ENCODE data around the gene COL4A3. TPM values are rescaled to one million over a fixed set of nuclear protein-coding genes. Genes with fewer than 3 reads are reported as not detected.

The COL4A3 gene
- total RNA-seq, 2 donors from 2014 or later, result 0.30 to 0.42 TPM

GRCh38 chr2:227351639-227352038 lies 187.2 kb downstream of the COL4A3 start:
- no peak overlapping the region for H3K9ac ChIP-seq (ENCODE audit: low read depth in 2 of 2, low read length in 2 of 2)
- no peak overlapping the region for H3K27ac ChIP-seq
- intact Hi-C loops (cut with DNase I), result no loop called here
- H3K9me3 ChIP-seq, result no peaks in the 10 kb centered on the region
- no peak for DNase-seq
- no peak overlapping the region for H3K4me3 ChIP-seq
- H3K36me3 ChIP-seq, result no peaks in the 10 kb centered on the region
- H3K4me1 ChIP-seq, result no peaks in the 10 kb centered on the region
- no peaks in the 10 kb centered on the region for H3K27me3 ChIP-seq
- TF ChIP-seq CTCF (IDR thresholded peaks at IDR 0.05), result no peak

GRCh38 chr2:227360351-227360750 lies 195.9 kb downstream of the COL4A3 start:
- no peaks in the 10 kb centered on the region for H3K9me3 ChIP-seq

DNA sequence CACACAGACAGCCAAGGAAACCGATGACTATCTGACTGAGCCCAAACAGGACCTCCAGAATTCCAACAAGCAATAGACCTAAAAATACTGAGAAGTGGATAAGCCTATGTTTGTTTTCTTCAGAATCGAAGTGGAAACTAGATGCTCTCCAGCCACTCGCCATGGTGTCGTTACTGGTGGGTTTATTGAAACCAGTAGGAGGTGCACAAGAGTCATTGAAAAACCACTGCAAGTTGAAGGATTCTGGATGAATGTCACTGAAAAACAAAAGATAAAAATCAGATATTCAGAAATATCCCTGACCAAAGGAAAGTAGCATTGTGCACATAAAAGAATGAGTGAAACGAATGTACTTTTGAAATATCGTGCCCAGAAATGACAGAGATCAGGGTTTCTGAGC lies 199.3 kb downstream of the COL4A3 start:
- TF ChIP-seq CTCF (IDR thresholded peaks at IDR 0.05), result no peak

More at GRCh38 chr2:227360351-227360750, 195.9 kb downstream of the COL4A3 start:
- intact Hi-C loops (cut with DNase I), result no loop called here
- Histone ChIP-seq H3K4me1 (no peaks in the 10 kb centered on the region), H3K4me3 (no peak overlapping the region), H3K36me3 (no peaks in the 10 kb centered on the region), H3K27me3 (no peaks in the 10 kb centered on the region), H3K9ac (ENCODE audit: low read depth in 2 of 2, low read length in 2 of 2) (no peak overlapping the region), H3K27ac (no peak overlapping the region)
- no peak for DNase-seq
- no peak for TF ChIP-seq CTCF (IDR thresholded peaks at IDR 0.05)

More for the DNA sequence above, 199.3 kb downstream of the COL4A3 start:
- no peak for DNase-seq
- no peak overlapping the region for H3K27ac ChIP-seq
- H3K36me3 ChIP-seq, result no peaks in the 10 kb centered on the region
- H3K9ac ChIP-seq (ENCODE audit: low read depth in 2 of 2, low read length in 2 of 2), result no peak overlapping the region
- intact Hi-C loops (cut with DNase I), result no loop called here
- no peaks in the 10 kb centered on the region for H3K4me1 ChIP-seq
- no peaks in the 10 kb centered on the region for H3K27me3 ChIP-seq
- H3K4me3 ChIP-seq, result no peak overlapping the region
- no peaks in the 10 kb centered on the region for H3K9me3 ChIP-seq

Other genes starting within 250 kb of the COL4A3 start
- under 1 TPM; 0.40 to 0.93 TPM for gene COL4A4, start 419 bp upstream of the COL4A3 start, total RNA-seq
- gene MFF, start 160.6 kb downstream of the COL4A3 start, total RNA-seq, result 10 to 100 TPM; 72.2 to 79.1 TPM
- gene TM4SF20, start 214.7 kb downstream of the COL4A3 start, total RNA-seq, result 10 to 100 TPM in 1 of 2 donors, 1 to 10 TPM in 1; 4.2 to 34.9 TPM
- not detected for gene SCYGR1, start 223.3 kb downstream of the COL4A3 start, total RNA-seq

All from colonic mucosa (tissue), 4 donors.